H9 (cell line): ENCODE measurements around the gene E4F1. TPM values are rescaled to one million over a fixed set of nuclear protein-coding genes. Genes with fewer than 3 reads are reported as not detected.

Source experiments
- DNase-seq: peaks from one replicate; pipeline ENCODE4 v3.0.0-alpha.2; 2017
- H2AFZ ChIP-seq: one replicate; pipeline ENCODE4 v1.6.1; 2013; ENCODE audit warnings: mild to moderate bottlenecking, low read length, control low read depth, moderate library complexity
- H2AK5ac ChIP-seq: 2 replicates; pipeline ENCODE4 v1.6.1; 2013; ENCODE audit warnings: low read length, control low read depth, mixed read lengths; ENCODE audit not compliant: insufficient read length
- H2BK120ac ChIP-seq: one replicate; pipeline ENCODE4 v1.6.1; 2013; ENCODE audit warnings: low read depth, mild to moderate bottlenecking, low read length, control low read depth, inconsistent platforms; ENCODE audit not compliant: poor library complexity, severe bottlenecking
- H2BK12ac ChIP-seq: 2 replicates; pipeline ENCODE4 v1.6.1; 2013; ENCODE audit warnings: low read length, control low read depth, mixed read lengths, low read depth; ENCODE audit not compliant: insufficient read length
- H2BK15ac ChIP-seq: 2 replicates; pipeline ENCODE4 v1.6.1; 2013; ENCODE audit warnings: low read depth, low read length, control low read depth
- H2BK20ac ChIP-seq: one replicate; pipeline ENCODE4 v1.6.1; 2013; ENCODE audit warnings: low read depth, mild to moderate bottlenecking, low read length, control low read depth, inconsistent platforms; ENCODE audit not compliant: poor library complexity, severe bottlenecking
- H2BK5ac ChIP-seq: 2 replicates; pipeline ENCODE4 v1.6.1; 2013; ENCODE audit warnings: low read length, control low read depth, mixed read lengths; ENCODE audit not compliant: insufficient read length
- H3K14ac ChIP-seq: 2 replicates; pipeline ENCODE4 v1.6.1; 2013; ENCODE audit warnings: low read length, control low read depth; ENCODE audit not compliant: insufficient read depth
- H3K18ac ChIP-seq: 2 replicates; pipeline ENCODE4 v1.6.1; 2013; ENCODE audit warnings: low read depth, mild to moderate bottlenecking, mixed read lengths, low read length, control low read depth; ENCODE audit not compliant: insufficient read length
- H3K23ac ChIP-seq: 2 replicates; pipeline ENCODE4 v1.6.1; 2013; ENCODE audit warnings: low read length, control low read depth, mixed read lengths, low read depth; ENCODE audit not compliant: insufficient read length
- H3K23me2 ChIP-seq: 2 replicates; pipeline ENCODE4 v1.6.1; 2013; ENCODE audit warnings: low read depth, mild to moderate bottlenecking, mixed read lengths, low read length, control low read depth; ENCODE audit not compliant: insufficient read length, poor library complexity, severe bottlenecking
- H3K27ac ChIP-seq: 2 replicates; pipeline ENCODE4 v1.5.1; 2013; ENCODE audit warnings: low read length, control low read depth, mixed read lengths, low read depth; ENCODE audit not compliant: insufficient read length
- H3K27me3 ChIP-seq: 2 replicates; pipeline ENCODE4 v1.6.1; 2013; ENCODE audit warnings: low read length, control low read depth, inconsistent platforms; ENCODE audit not compliant: insufficient read depth
- H3K4ac ChIP-seq: 2 replicates; pipeline ENCODE4 v1.6.1; 2013; ENCODE audit warnings: low read depth, mild to moderate bottlenecking, control low read depth, inconsistent platforms, low read length, moderate library complexity
- H3K4me1 ChIP-seq: 2 replicates; pipeline ENCODE4 v1.6.1; 2013; ENCODE audit warnings: low read length, control low read depth, inconsistent platforms; ENCODE audit not compliant: insufficient read depth
- H3K4me2 ChIP-seq: 2 replicates; pipeline ENCODE4 v1.6.1; 2013; ENCODE audit warnings: low read length, control low read depth, mixed read lengths; ENCODE audit not compliant: insufficient read length, insufficient read depth
- H3K56ac ChIP-seq: 2 replicates; pipeline ENCODE4 v1.6.1; 2013; ENCODE audit warnings: low read depth, mild to moderate bottlenecking, mixed read lengths, low read length, control low read depth; ENCODE audit not compliant: insufficient read length
- H3K79me1 ChIP-seq: 2 replicates; pipeline ENCODE4 v1.6.1; 2013; ENCODE audit warnings: low read depth, mild to moderate bottlenecking, moderate library complexity, low read length, control low read depth, inconsistent platforms; ENCODE audit not compliant: insufficient read depth, poor library complexity, severe bottlenecking
- H3K79me2 ChIP-seq: 2 replicates; pipeline ENCODE4 v1.6.1; 2013; ENCODE audit warnings: low read length, control low read depth, inconsistent platforms; ENCODE audit not compliant: insufficient read depth
- H3K9ac ChIP-seq: 2 replicates; pipeline ENCODE4 v1.6.1; 2013; ENCODE audit warnings: low read length, control low read depth, mixed read lengths; ENCODE audit not compliant: insufficient read length; ENCODE audit errors: extremely low read depth
- H3K9me3 ChIP-seq: one replicate; pipeline ENCODE4 v1.6.1; 2013; ENCODE audit warnings: low read depth, low read length, inconsistent platforms; ENCODE audit not compliant: control insufficient read depth
- H3T11ph ChIP-seq: one replicate; pipeline ENCODE4 v1.6.1; 2013; ENCODE audit warnings: mild to moderate bottlenecking, low read length, control low read depth, inconsistent platforms
- H4K20me1 ChIP-seq: one replicate; pipeline ENCODE4 v1.6.1; 2013; ENCODE audit not compliant: control insufficient read depth, insufficient read length, insufficient read depth
- H4K5ac ChIP-seq: 2 replicates; pipeline ENCODE4 v1.6.1; 2013; ENCODE audit warnings: low read depth, mild to moderate bottlenecking, mixed read lengths, low read length, control low read depth; ENCODE audit not compliant: insufficient read length
- H4K8ac ChIP-seq: replicated peaks from 2 replicates; pipeline ENCODE4 v1.6.1; 2013; ENCODE audit warnings: low read length, control low read depth, mixed read lengths, low read depth; ENCODE audit not compliant: insufficient read length
- H4K91ac ChIP-seq: 2 replicates; pipeline ENCODE4 v1.6.1; 2013; ENCODE audit warnings: low read depth, mild to moderate bottlenecking, moderate library complexity, mixed read lengths, low read length, control low read depth; ENCODE audit not compliant: insufficient read length
- H3K27ac Mint-ChIP-seq, 3 experiments: 2 replicates in 2 of 3; 3 replicates in 1 of 3; pipeline ENCODE4 v1.8.0; 2020 to 2021; ENCODE audit warnings: mixed read lengths in 3 of 3, mild to moderate bottlenecking in 1 of 3, moderate library complexity in 1 of 3
- H3K27me3 Mint-ChIP-seq: 2 replicates; pipeline ENCODE4 v1.8.0; 2021; ENCODE audit warnings: low read depth, mild to moderate bottlenecking, moderate library complexity, mixed read lengths
- H3K36me3 Mint-ChIP-seq, 3 experiments: 2 replicates in 2 of 3; 3 replicates in 1 of 3; pipeline ENCODE4 v1.8.0; 2020 to 2021; ENCODE audit warnings: low read depth in 3 of 3, mixed read lengths in 3 of 3; ENCODE audit not compliant: insufficient read depth in 1 of 3
- H3K4me1 Mint-ChIP-seq, 2 experiments: 2 replicates each; pipeline ENCODE4 v1.8.0; 2020; ENCODE audit warnings: mixed read lengths in 2 of 2
- H3K4me3 Mint-ChIP-seq, 2 experiments: 2 replicates in 1 of 2; 3 replicates in 1 of 2; pipeline ENCODE4 v1.8.0; 2020 to 2021; ENCODE audit warnings: mild to moderate bottlenecking in 2 of 2, mixed read lengths in 2 of 2, moderate library complexity in 1 of 2
- H3K9me3 Mint-ChIP-seq, 2 experiments: 2 replicates in 1 of 2; 3 replicates in 1 of 2; pipeline ENCODE4 v1.8.0; 2020; ENCODE audit warnings: mild to moderate bottlenecking in 2 of 2, mixed read lengths in 2 of 2, moderate library complexity in 1 of 2
- CTCF ChIP-seq: fragments of 200-600 bp; sonication (generic); conservative IDR thresholded peaks from 3 replicates; pipeline ENCODE4 v1.8.0; 2021; ENCODE audit warnings: antibody characterized with exemption, mild to moderate bottlenecking
- WGBS: extraction: QIAGEN DNeasy Blood & Tissue Kit; methylation state at CpG from one replicate; pipeline ENCODE4 v1.1.7; 2013; ENCODE audit warnings: missing lambda C conversion rate, low lambda C conversion rate, mixed read lengths; ENCODE audit not compliant: insufficient read length; ENCODE audit errors: extremely low coverage; 5-methylcytosine and 5-hydroxymethylcytosine counted together
- total RNA-seq: library from RNA; stranded (reverse); gene quantifications from 2 replicates; pipeline ENCODE4 v1.2.1, GENCODE V29; 2021

Gene E4F1
- total RNA-seq, 1 experiment from 2014 or later, result 35.9 TPM

GRCh38 chr16:2176047-2176446 is 47.3 kb upstream of the E4F1 start:
- Histone ChIP-seq H3T11ph (no peak overlapping the region), H3K23ac (no peak overlapping the region), H2BK12ac (no peak overlapping the region), H3K79me2 (no peaks in the 10 kb centered on the region), H4K8ac (no peak overlapping the region), H2BK15ac (no peak overlapping the region), H3K14ac (no peak overlapping the region; the same call in 1 of the 2 replicates), H3K9me3 (no peaks in the 10 kb centered on the region), H3K27ac (no peak overlapping the region), H4K91ac (no peak overlapping the region), H2AK5ac (no peak overlapping the region), H4K20me1 (no peaks in the 10 kb centered on the region), H3K27me3 (no peaks in the 10 kb centered on the region), H3K23me2 (peaks cover 4% of the 10 kb centered on the region), H3K56ac (no peak overlapping the region), H3K9ac (no peak overlapping the region), H2BK5ac (no peak overlapping the region), H3K4me2 (no peak overlapping the region), H3K79me1 (no peaks in the 10 kb centered on the region), H4K5ac (no peak overlapping the region), H2BK20ac (no peak overlapping the region), H3K4me1 (no peaks in the 10 kb centered on the region), H2BK120ac (no peak overlapping the region), H2AFZ (no peak overlapping the region), H3K18ac (no peak overlapping the region), H3K4ac (no peak overlapping the region)
- H3K36me3 Mint-ChIP-seq, result peaks cover 11 to 44% (median 41%) of the 10 kb centered on the region in 3 experiments
- no peaks in the 10 kb centered on the region for H3K4me1 Mint-ChIP-seq
- H3K9me3 Mint-ChIP-seq, result no peaks in the 10 kb centered on the region
- no peak overlapping the region for H3K4me3 Mint-ChIP-seq
- no peak for DNase-seq
- no peaks in the 10 kb centered on the region for H3K27me3 Mint-ChIP-seq
- WGBS, result no CpG with 5 or more reads among the region's 23 CpGs
- H3K27ac Mint-ChIP-seq, result no peak overlapping the region
- no peak for TF ChIP-seq CTCF
